HEK293T (cell line): ENCODE data around the gene NBAS.

Experiments
- BHLHE40 ChIP-seq: fragments of 450-650 bp; IDR thresholded peaks from 2 replicates; pipeline ENCODE4 v1.6.1; 2016; ENCODE audit warnings: mild to moderate bottlenecking, moderate library complexity, borderline replicate concordance
- ELF4 ChIP-seq: fragments of 450-650 bp; IDR thresholded peaks from 2 replicates; pipeline ENCODE4 v1.6.1; 2017; ENCODE audit warnings: antibody characterized with exemption
- FOXA1 ChIP-seq: fragments of 450-650 bp; IDR thresholded peaks from 2 replicates; pipeline ENCODE4 v1.6.1; 2016; ENCODE audit warnings: mild to moderate bottlenecking
- FOXM1 ChIP-seq: fragments of 450-650 bp; IDR thresholded peaks from 2 replicates; pipeline ENCODE4 v1.6.1; 2017; ENCODE audit warnings: mild to moderate bottlenecking, borderline replicate concordance
- HDGF ChIP-seq: fragments of 450-650 bp; IDR thresholded peaks from 2 replicates; pipeline ENCODE4 v1.6.1; 2017; ENCODE audit warnings: antibody characterized with exemption, borderline replicate concordance
- L3MBTL2 ChIP-seq: fragments of 450-650 bp; conservative IDR thresholded peaks from 2 replicates; pipeline ENCODE4 v1.6.1; 2016; ENCODE audit warnings: mild to moderate bottlenecking
- LEF1 ChIP-seq: fragments of 450-650 bp; IDR thresholded peaks from 2 replicates; pipeline ENCODE4 v1.6.1; 2017; ENCODE audit warnings: mild to moderate bottlenecking, borderline replicate concordance
- NFRKB ChIP-seq: fragments of 450-650 bp; IDR thresholded peaks from 2 replicates; pipeline ENCODE4 v1.6.1; 2016; ENCODE audit warnings: mild to moderate bottlenecking, moderate library complexity
- PKNOX1 ChIP-seq: fragments of 450-650 bp; IDR thresholded peaks from 2 replicates; pipeline ENCODE4 v1.6.1; 2016
- SP1 ChIP-seq: fragments of 450-650 bp; IDR thresholded peaks from 2 replicates; pipeline ENCODE4 v1.6.1; 2017
- SUZ12 ChIP-seq: fragments of 450-650 bp; IDR thresholded peaks from 2 replicates; pipeline ENCODE4 v1.6.1; 2016; ENCODE audit warnings: mild to moderate bottlenecking
- ZNF384 ChIP-seq: fragments of 450-650 bp; IDR thresholded peaks from 2 replicates; pipeline ENCODE4 v1.6.1; 2016

GRCh38 chr2:15436195-15436594 lies 124.9 kb downstream of the NBAS start:
- TF ChIP-seq BHLHE40 (no peak), ELF4 (no peak), SUZ12 (no peak), PKNOX1 (no peak), LEF1 (no peak), NFRKB (no peak), L3MBTL2 (no peak), FOXM1 (no peak), SP1 (no peak), ZNF384 (no peak), HDGF (no peak), FOXA1 (no peak)
